Osteoblast (primary cell): ENCODE results near the gene CD109. TPM values are rescaled to one million over a fixed set of nuclear protein-coding genes. Genes with fewer than 3 reads are reported as not detected.
"Not testable (repeated sequence)": the region's sequence is repeated elsewhere in the genome, so short reads cannot be mapped to it uniquely, and the experiment has no call there.

Experiments
- DNase-seq: peaks from one replicate; pipeline ENCODE4 v3.0.0; 2011; ENCODE audit warnings: low spot score, mixed read lengths; ENCODE audit not compliant: insufficient read length; ENCODE audit errors: missing footprints
- H2AFZ ChIP-seq: 2 replicates; pipeline ENCODE4 v1.6.0; 2011; ENCODE audit warnings: mild to moderate bottlenecking, low read length
- H3K27ac ChIP-seq: 2 replicates; pipeline ENCODE4 v1.5.1; 2011; ENCODE audit warnings: mild to moderate bottlenecking, low read depth, low read length, moderate library complexity
- H3K27me3 ChIP-seq: 2 replicates; pipeline ENCODE4 v1.6.0; 2012; ENCODE audit warnings: mild to moderate bottlenecking, control low read depth, inconsistent platforms, low read length, moderate library complexity; ENCODE audit not compliant: insufficient read depth
- H3K36me3 ChIP-seq: 2 replicates; pipeline ENCODE4 v1.5.1; 2011; ENCODE audit warnings: mild to moderate bottlenecking, low read length, control low read depth, moderate library complexity; ENCODE audit not compliant: insufficient read depth
- H3K4me1 ChIP-seq: 2 replicates; pipeline ENCODE4 v1.5.1; 2011; ENCODE audit warnings: mild to moderate bottlenecking, low read length, control low read depth, moderate library complexity; ENCODE audit not compliant: insufficient read depth
- H3K4me2 ChIP-seq: 2 replicates; pipeline ENCODE4 v1.6.0; 2011; ENCODE audit warnings: mild to moderate bottlenecking, low read length; ENCODE audit not compliant: insufficient read depth
- H3K4me3 ChIP-seq: fragments of 200-600 bp; sonication (generic); 3 replicates; pipeline ENCODE4 v1.5.1; 2012; ENCODE audit warnings: mild to moderate bottlenecking, low read length, inconsistent platforms; ENCODE audit not compliant: insufficient read depth
- H3K79me2 ChIP-seq: 2 replicates; pipeline ENCODE4 v1.6.0; 2012; ENCODE audit warnings: mild to moderate bottlenecking, low read length, control low read depth, inconsistent platforms; ENCODE audit not compliant: insufficient read depth
- H3K9me3 ChIP-seq: 2 replicates; pipeline ENCODE4 v1.5.1; 2011; ENCODE audit warnings: low read depth, low read length, control low read depth
- H4K20me1 ChIP-seq: 2 replicates; pipeline ENCODE4 v1.6.0; 2012; ENCODE audit warnings: mild to moderate bottlenecking, low read length, control low read depth; ENCODE audit not compliant: insufficient read depth
- total RNA-seq: library from RNA; depleted of rRNA; stranded (reverse); fragments of >200 nt; gene quantifications from 2 replicates; pipeline ENCODE4 v1.2.3, GENCODE V29; 2012
- TF ChIP-seq, protein P1 (sequence below): IDR thresholded peaks from 2 replicates; pipeline ENCODE4 v1.5.1; 2011; ENCODE audit warnings: mild to moderate bottlenecking, low read depth, low read length, moderate library complexity; ENCODE audit errors: extremely low read depth

CD109 gene
- total RNA-seq, 1 donor, result 93.4 TPM

DNA sequence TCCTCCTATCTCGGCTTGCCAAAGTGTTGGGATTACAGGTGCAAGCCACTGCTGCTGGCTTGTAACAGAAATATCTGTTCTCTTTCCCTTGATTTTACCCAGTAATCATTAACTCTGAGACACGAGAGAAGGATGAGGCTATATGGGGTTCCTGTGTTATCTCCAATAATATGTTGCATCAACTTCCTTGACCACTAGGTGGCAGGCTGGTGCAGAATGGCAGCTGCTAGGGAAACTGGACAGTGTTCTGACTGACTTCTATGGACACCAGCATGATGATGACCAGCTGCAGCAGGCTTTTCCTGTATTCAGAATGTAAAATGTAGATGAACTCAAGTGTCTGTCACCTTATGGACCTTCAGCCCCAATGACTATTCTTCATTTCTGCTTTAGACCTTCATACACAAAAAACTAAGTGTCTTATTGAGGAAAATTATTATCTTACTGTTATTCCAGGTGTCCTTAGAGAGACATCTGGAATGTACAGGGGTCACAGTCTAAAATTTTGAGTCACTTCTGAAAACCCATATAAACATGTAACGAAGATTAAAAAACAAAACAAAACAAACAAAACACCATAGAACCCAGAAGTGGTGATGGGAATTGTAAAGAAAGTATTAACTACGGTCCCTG lies 20.4 kb upstream of the CD109 start:
- TF ChIP-seq, protein P1, sequence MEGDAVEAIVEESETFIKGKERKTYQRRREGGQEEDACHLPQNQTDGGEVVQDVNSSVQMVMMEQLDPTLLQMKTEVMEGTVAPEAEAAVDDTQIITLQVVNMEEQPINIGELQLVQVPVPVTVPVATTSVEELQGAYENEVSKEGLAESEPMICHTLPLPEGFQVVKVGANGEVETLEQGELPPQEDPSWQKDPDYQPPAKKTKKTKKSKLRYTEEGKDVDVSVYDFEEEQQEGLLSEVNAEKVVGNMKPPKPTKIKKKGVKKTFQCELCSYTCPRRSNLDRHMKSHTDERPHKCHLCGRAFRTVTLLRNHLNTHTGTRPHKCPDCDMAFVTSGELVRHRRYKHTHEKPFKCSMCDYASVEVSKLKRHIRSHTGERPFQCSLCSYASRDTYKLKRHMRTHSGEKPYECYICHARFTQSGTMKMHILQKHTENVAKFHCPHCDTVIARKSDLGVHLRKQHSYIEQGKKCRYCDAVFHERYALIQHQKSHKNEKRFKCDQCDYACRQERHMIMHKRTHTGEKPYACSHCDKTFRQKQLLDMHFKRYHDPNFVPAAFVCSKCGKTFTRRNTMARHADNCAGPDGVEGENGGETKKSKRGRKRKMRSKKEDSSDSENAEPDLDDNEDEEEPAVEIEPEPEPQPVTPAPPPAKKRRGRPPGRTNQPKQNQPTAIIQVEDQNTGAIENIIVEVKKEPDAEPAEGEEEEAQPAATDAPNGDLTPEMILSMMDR, result peak; percentile 96
- Histone ChIP-seq H3K79me2 (no peaks in the 10 kb centered on the region), H3K27ac (no peak overlapping the region), H2AFZ (no peak overlapping the region), H4K20me1 (no peaks in the 10 kb centered on the region), H3K4me2 (no peak overlapping the region), H3K4me3 (no peak overlapping the region), H3K4me1 (peaks cover 4% of the 10 kb centered on the region), H3K36me3 (no peaks in the 10 kb centered on the region), H3K27me3 (no peaks in the 10 kb centered on the region), H3K9me3 (no peaks in the 10 kb centered on the region)
- peak; percentile 80 for DNase-seq

DNA sequence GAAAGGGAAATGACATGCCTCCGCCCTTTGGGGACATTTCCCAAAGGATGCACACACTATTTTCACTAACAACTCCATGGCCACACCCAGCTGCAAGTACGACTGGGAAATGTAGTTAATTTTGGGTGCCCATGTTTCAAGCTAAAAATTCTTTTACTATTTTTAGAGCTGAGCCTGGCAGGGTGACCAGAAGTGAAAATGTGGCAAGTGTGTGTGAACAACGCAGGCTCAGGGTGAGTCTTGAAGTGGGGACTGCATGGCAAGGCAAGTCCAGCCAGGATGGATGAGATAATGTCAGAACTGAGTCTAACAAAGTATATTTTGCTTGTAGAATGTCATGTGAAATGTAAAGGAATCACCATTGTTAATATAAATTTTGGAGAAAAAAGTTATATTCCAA lies 17.0 kb upstream of the CD109 start:
- Histone ChIP-seq H3K4me2 (no peak overlapping the region), H3K4me1 (peaks cover 6% of the 10 kb centered on the region), H3K9me3 (no peaks in the 10 kb centered on the region), H3K36me3 (no peaks in the 10 kb centered on the region), H4K20me1 (no peaks in the 10 kb centered on the region), H3K27me3 (no peaks in the 10 kb centered on the region), H2AFZ (peak overlapping the region; percentile 56), H3K27ac (no peak overlapping the region), H3K79me2 (no peaks in the 10 kb centered on the region), H3K4me3 (no peak overlapping the region)
- DNase-seq, result peak; percentile 35
- TF ChIP-seq, protein P1, result no peak

DNA sequence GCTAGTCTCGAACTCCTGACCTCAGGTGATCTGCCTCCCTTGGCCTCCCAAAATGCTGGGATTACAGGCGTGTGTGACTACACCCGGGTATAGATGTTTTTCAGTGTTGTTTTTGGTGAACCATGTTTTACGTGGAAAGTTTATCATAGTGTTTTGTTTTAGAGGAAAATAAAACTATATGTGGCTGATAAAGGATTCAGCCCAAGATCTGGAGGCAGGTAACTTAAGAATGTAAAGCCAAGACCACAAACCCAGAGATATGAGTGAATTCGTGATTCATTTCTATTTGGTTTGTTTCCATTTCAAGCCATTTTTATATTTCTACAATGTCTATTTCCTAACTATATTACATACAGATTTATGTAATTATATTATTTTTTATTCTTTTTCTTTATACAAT lies 16.2 kb upstream of the CD109 start:
- not testable (repeated sequence) for H3K27ac ChIP-seq, H3K27me3 ChIP-seq, H3K9me3 ChIP-seq, DNase-seq, H2AFZ ChIP-seq, H3K4me3 ChIP-seq, H3K4me1 ChIP-seq, H3K4me2 ChIP-seq, H3K79me2 ChIP-seq, H4K20me1 ChIP-seq, H3K36me3 ChIP-seq

DNA sequence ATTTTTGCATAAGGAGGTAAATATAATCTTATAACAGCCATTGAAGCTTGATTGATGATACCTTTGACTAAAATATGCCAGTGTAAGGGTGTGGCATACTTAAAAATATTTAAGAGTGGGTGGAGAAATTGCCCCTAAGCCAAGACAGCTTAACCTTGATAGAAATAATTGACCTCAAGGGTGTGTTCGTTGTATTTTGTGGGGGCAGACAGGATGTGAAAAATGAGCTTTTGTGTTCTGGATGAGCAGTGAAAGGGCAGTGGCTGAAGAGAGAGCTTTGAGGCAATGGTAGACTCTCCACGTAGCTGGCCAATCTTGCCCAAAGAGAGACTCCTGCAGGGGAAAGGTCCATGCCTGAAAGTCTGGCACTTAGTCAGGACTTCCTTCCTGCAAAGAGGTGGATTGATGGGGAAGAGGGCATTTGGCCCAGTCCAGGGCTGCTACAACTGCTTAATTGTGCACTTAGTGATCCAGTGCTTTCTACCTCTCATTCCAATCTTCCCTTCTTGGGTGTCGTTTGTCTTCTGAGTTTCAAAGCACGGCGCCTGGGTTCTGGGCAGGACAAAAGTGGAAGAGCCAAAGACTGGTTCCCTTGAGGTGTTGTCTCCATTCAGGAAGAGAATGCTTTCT lies 15.6 kb upstream of the CD109 start:
- H3K27me3 ChIP-seq, result no peaks in the 10 kb centered on the region
- H4K20me1 ChIP-seq, result no peaks in the 10 kb centered on the region
- no peak overlapping the region for H3K4me3 ChIP-seq
- no peaks in the 10 kb centered on the region for H3K9me3 ChIP-seq
- TF ChIP-seq, protein P1, result no peak
- no peak for DNase-seq
- H3K4me1 ChIP-seq, result peaks cover 6% of the 10 kb centered on the region
- H2AFZ ChIP-seq, result peak overlapping the region; percentile 59
- no peaks in the 10 kb centered on the region for H3K79me2 ChIP-seq
- no peaks in the 10 kb centered on the region for H3K36me3 ChIP-seq
- H3K27ac ChIP-seq, result no peak overlapping the region
- no peak overlapping the region for H3K4me2 ChIP-seq

DNA sequence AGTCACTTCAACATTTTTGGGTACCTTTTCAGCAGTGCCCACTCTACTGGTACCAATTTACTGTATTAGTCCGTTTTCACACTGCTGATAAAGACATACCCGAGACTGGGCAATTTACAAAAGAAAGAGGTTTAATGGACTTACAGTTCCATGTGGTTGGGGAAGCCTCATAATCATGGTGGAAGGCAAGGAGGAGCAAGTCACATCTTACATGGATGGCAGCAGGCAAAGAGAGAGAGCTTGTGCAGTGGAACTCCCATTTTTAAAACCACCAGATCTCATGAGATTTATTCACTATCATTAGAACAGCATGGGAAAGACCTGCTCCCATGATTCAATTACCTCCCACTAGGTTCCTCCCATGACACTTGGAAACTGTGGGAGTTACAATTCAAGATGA lies 12.4 kb upstream of the CD109 start:
- H3K4me3 ChIP-seq, H3K4me1 ChIP-seq, H3K27ac ChIP-seq, H3K4me2 ChIP-seq, DNase-seq, H2AFZ ChIP-seq, H3K9me3 ChIP-seq, H3K27me3 ChIP-seq, H3K79me2 ChIP-seq, H4K20me1 ChIP-seq, H3K36me3 ChIP-seq: not testable (repeated sequence)
